ENCODE measurements around the gene OR51S1. TPM values are rescaled to one million over a fixed set of nuclear protein-coding genes. Genes with fewer than 3 reads are reported as not detected.

Gene OR51S1
- total RNA-seq = not detected
- polyA plus RNA-seq = not detected
- long read RNA-seq, donor 1 = 0 reads
- long read RNA-seq, donor 2 = 0 reads
- long read RNA-seq, donor 3 = 0 reads
- long read RNA-seq, donor 4 = 0 reads

GRCh38 chr11:4848908-4849532, at the start of gene OR51S1:
Gene OR51S1, minus strand, starts transcription at chr11:4849208. Its CDS starts 0 bp downstream, at chr11:4849208.
- Histone ChIP-seq H3K4me1 (ENCODE audit: control insufficient read depth, insufficient read depth, low read length) (no peaks in the 10 kb centered on the region), H3K27me3 (ENCODE audit: control insufficient read depth, insufficient read depth) (no peaks in the 10 kb centered on the region), H3K27ac (ENCODE audit: low read length) (no peak within 1 kb of the TSS), H3K9me3 (ENCODE audit: control insufficient read depth, low read length) (no peaks in the 10 kb centered on the region), H3K4me3 (ENCODE audit: low read length) (no peak within 1 kb of the TSS)
- 65% methylated on average over 9 of the region's 9 CpGs for WGBS
- DNase-seq = no peak
- ATAC-seq = no peak
- intact Hi-C loops (cut with DNase I) = no loop called here

- H3K4me1 ChIP-seq (ENCODE audit: control insufficient read depth, insufficient read depth, low read length) = no peaks in the 10 kb centered on the region
- no peak overlapping the region for H3K4me3 ChIP-seq (ENCODE audit: low read length)
- no peak for DNase-seq
- no peaks in the 10 kb centered on the region for H3K27me3 ChIP-seq (ENCODE audit: control insufficient read depth, insufficient read depth)
- H3K27ac ChIP-seq (ENCODE audit: low read length) = no peak overlapping the region
- intact Hi-C loops (cut with DNase I) = no loop called here
- 82% methylated on average over 1 of the region's 1 CpG for WGBS
- ATAC-seq = peak in 1 of 2 donors; percentile 41
- H3K9me3 ChIP-seq (ENCODE audit: control insufficient read depth, low read length) = no peaks in the 10 kb centered on the region
Observed at GRCh38 chr11:4891996-4892640, 43.1 kb upstream of the OR51S1 start.

GRCh38 chr11:4890279-4890678, 41.3 kb upstream of the OR51S1 start:
- Histone ChIP-seq H3K9me3 (ENCODE audit: control insufficient read depth, low read length) (no peaks in the 10 kb centered on the region), H3K4me1 (ENCODE audit: control insufficient read depth, insufficient read depth, low read length) (no peaks in the 10 kb centered on the region), H3K27me3 (ENCODE audit: control insufficient read depth, insufficient read depth) (no peaks in the 10 kb centered on the region), H3K4me3 (ENCODE audit: low read length) (no peak overlapping the region), H3K27ac (ENCODE audit: low read length) (no peak overlapping the region)
- DNase-seq (no peak), ATAC-seq (no peak)
- WGBS = 87% methylated on average over 2 of the region's 2 CpGs
- intact Hi-C loops (cut with DNase I) = no loop called here

GRCh38 chr11:4887591-4887990, 38.6 kb upstream of the OR51S1 start:
- Histone ChIP-seq H3K27ac (ENCODE audit: low read length) (no peak overlapping the region), H3K27me3 (ENCODE audit: control insufficient read depth, insufficient read depth) (no peaks in the 10 kb centered on the region), H3K4me3 (ENCODE audit: low read length) (no peak overlapping the region), H3K9me3 (ENCODE audit: control insufficient read depth, low read length) (no peaks in the 10 kb centered on the region), H3K4me1 (ENCODE audit: control insufficient read depth, insufficient read depth, low read length) (no peaks in the 10 kb centered on the region)
- WGBS = 0% methylated on average over 1 of the region's 1 CpG
- no peak for ATAC-seq
- intact Hi-C loops (cut with DNase I) = no loop called here
- no peak for DNase-seq

GRCh38 chr11:4886186-4886585, 37.2 kb upstream of the OR51S1 start:
- WGBS = 71% methylated on average over 3 of the region's 3 CpGs
- ATAC-seq = no peak
- Histone ChIP-seq H3K4me3 (ENCODE audit: low read length) (no peak overlapping the region), H3K27me3 (ENCODE audit: control insufficient read depth, insufficient read depth) (no peaks in the 10 kb centered on the region), H3K27ac (ENCODE audit: low read length) (no peak overlapping the region), H3K9me3 (ENCODE audit: control insufficient read depth, low read length) (no peaks in the 10 kb centered on the region), H3K4me1 (ENCODE audit: control insufficient read depth, insufficient read depth, low read length) (no peaks in the 10 kb centered on the region)
- no peak for DNase-seq
- intact Hi-C loops (cut with DNase I) = no loop called here

- intact Hi-C loops (cut with DNase I) = no loop called here
- H3K4me1 ChIP-seq (ENCODE audit: control insufficient read depth, insufficient read depth, low read length) = no peaks in the 10 kb centered on the region
- 51% methylated on average over 3 of the region's 3 CpGs for WGBS
Observed at GRCh38 chr11:4884361-4884760, 35.4 kb upstream of the OR51S1 start.

GRCh38 chr11:4882543-4882942, 33.5 kb upstream of the OR51S1 start:
- Histone ChIP-seq H3K27me3 (ENCODE audit: control insufficient read depth, insufficient read depth) (no peaks in the 10 kb centered on the region), H3K27ac (ENCODE audit: low read length) (no peak overlapping the region), H3K9me3 (ENCODE audit: control insufficient read depth, low read length) (no peaks in the 10 kb centered on the region), H3K4me1 (ENCODE audit: control insufficient read depth, insufficient read depth, low read length) (no peaks in the 10 kb centered on the region), H3K4me3 (ENCODE audit: low read length) (no peak overlapping the region)
- 82% methylated on average over 5 of the region's 5 CpGs for WGBS
- DNase-seq = no peak
- intact Hi-C loops (cut with DNase I) = no loop called here
- no peak for ATAC-seq

More at GRCh38 chr11:4884361-4884760, 35.4 kb upstream of the OR51S1 start:
- Histone ChIP-seq H3K4me3 (ENCODE audit: low read length) (no peak overlapping the region), H3K9me3 (ENCODE audit: control insufficient read depth, low read length) (no peaks in the 10 kb centered on the region), H3K27me3 (ENCODE audit: control insufficient read depth, insufficient read depth) (no peaks in the 10 kb centered on the region), H3K27ac (ENCODE audit: low read length) (no peak overlapping the region)
- DNase-seq (no peak), ATAC-seq (no peak)

- Histone ChIP-seq H3K9me3 (ENCODE audit: control insufficient read depth, low read length) (no peaks in the 10 kb centered on the region), H3K27me3 (ENCODE audit: control insufficient read depth, insufficient read depth) (no peaks in the 10 kb centered on the region), H3K27ac (ENCODE audit: low read length) (no peak within 1 kb of the TSS), H3K4me1 (ENCODE audit: control insufficient read depth, insufficient read depth, low read length) (no peaks in the 10 kb centered on the region), H3K4me3 (ENCODE audit: low read length) (no peak within 1 kb of the TSS)
- intact Hi-C loops (cut with DNase I) = no loop called here
- ATAC-seq (no peak), DNase-seq (no peak)
- 62% methylated on average over 8 of the region's 8 CpGs for WGBS
Observed at GRCh38 chr11:4881860-4882500, 33.0 kb upstream of the OR51S1 start, which contains the start of gene OR51T1. Gene OR51T1, plus strand, starts transcription at chr11:4881900. Its CDS starts 0 bp downstream, at chr11:4881900.

- H3K9me3 ChIP-seq (ENCODE audit: control insufficient read depth, low read length) = no peaks in the 10 kb centered on the region
- no peaks in the 10 kb centered on the region for H3K4me1 ChIP-seq (ENCODE audit: control insufficient read depth, insufficient read depth, low read length)
- H3K27ac ChIP-seq (ENCODE audit: low read length) = no peak overlapping the region
- H3K27me3 ChIP-seq (ENCODE audit: control insufficient read depth, insufficient read depth) = no peaks in the 10 kb centered on the region
- no peak for ATAC-seq
- no peak overlapping the region for H3K4me3 ChIP-seq (ENCODE audit: low read length)
- 63% methylated on average over 4 of the region's 4 CpGs for WGBS
- intact Hi-C loops (cut with DNase I) = no loop called here
- DNase-seq = no peak
Observed at GRCh38 chr11:4881188-4881587, 32.2 kb upstream of the OR51S1 start.

GRCh38 chr11:4865855-4866254, 16.8 kb upstream of the OR51S1 start:
- ATAC-seq (no peak), DNase-seq (no peak)
- H3K9me3 ChIP-seq (ENCODE audit: control insufficient read depth, low read length) = no peaks in the 10 kb centered on the region
- WGBS = 37% methylated on average over 1 of the region's 1 CpG
- H3K27ac ChIP-seq (ENCODE audit: low read length) = no peak overlapping the region
- no peaks in the 10 kb centered on the region for H3K4me1 ChIP-seq (ENCODE audit: control insufficient read depth, insufficient read depth, low read length)
- H3K4me3 ChIP-seq (ENCODE audit: low read length) = no peak overlapping the region
- intact Hi-C loops (cut with DNase I) = no loop called here
- H3K27me3 ChIP-seq (ENCODE audit: control insufficient read depth, insufficient read depth) = no peaks in the 10 kb centered on the region

GRCh38 chr11:4863876-4864275, 14.9 kb upstream of the OR51S1 start:
- Histone ChIP-seq H3K27me3 (ENCODE audit: control insufficient read depth, insufficient read depth) (no peaks in the 10 kb centered on the region), H3K27ac (ENCODE audit: low read length) (no peak overlapping the region), H3K4me1 (ENCODE audit: control insufficient read depth, insufficient read depth, low read length) (no peaks in the 10 kb centered on the region), H3K4me3 (ENCODE audit: low read length) (no peak overlapping the region), H3K9me3 (ENCODE audit: control insufficient read depth, low read length) (no peaks in the 10 kb centered on the region)
- no peak for DNase-seq
- intact Hi-C loops (cut with DNase I) = no loop called here
- ATAC-seq = no peak
- WGBS = 41% methylated on average over 4 of the region's 4 CpGs

All from right cardiac atrium (tissue), 5 donors.